C4-2B (cell line): ENCODE results near the gene SCIN.

Experiments used
- ZFX ChIP-seq: fragments of 450-650 bp; IDR thresholded peaks from 2 replicates; pipeline ENCODE4 v1.6.1; 2017
- TF ChIP-seq, protein P1 (sequence below): fragments of 450-650 bp; conservative IDR thresholded peaks from 2 replicates; pipeline ENCODE4 v1.5.1; 2017; ENCODE audit warnings: mild to moderate bottlenecking

DNA sequence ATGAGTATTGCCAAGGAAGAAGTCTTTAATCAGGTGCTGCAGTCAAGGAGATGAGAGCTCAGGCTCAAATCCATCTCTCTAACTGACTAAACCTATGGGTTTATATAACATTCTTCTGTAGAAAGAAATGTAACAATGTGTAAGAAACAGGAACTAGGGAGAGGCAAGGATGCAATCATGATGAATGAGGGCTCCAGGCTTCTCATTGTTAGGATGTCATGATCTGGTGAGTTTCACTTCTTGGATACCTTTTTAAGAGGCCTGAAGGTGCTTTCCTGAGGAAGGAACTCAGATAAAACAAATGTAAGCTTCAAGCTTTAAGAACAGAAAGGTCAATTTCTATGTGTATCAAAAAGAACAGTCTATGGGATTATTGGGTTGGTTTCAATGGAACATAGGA, 30.8 kb upstream of the SCIN start:
- TF ChIP-seq, protein P1, sequence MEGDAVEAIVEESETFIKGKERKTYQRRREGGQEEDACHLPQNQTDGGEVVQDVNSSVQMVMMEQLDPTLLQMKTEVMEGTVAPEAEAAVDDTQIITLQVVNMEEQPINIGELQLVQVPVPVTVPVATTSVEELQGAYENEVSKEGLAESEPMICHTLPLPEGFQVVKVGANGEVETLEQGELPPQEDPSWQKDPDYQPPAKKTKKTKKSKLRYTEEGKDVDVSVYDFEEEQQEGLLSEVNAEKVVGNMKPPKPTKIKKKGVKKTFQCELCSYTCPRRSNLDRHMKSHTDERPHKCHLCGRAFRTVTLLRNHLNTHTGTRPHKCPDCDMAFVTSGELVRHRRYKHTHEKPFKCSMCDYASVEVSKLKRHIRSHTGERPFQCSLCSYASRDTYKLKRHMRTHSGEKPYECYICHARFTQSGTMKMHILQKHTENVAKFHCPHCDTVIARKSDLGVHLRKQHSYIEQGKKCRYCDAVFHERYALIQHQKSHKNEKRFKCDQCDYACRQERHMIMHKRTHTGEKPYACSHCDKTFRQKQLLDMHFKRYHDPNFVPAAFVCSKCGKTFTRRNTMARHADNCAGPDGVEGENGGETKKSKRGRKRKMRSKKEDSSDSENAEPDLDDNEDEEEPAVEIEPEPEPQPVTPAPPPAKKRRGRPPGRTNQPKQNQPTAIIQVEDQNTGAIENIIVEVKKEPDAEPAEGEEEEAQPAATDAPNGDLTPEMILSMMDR: no peak
- TF ChIP-seq ZFX: no peak
